Fibroblast of skin of scalp (primary cell): ENCODE results near the gene USP19. TPM values are rescaled to one million over a fixed set of nuclear protein-coding genes. Genes with fewer than 3 reads are reported as not detected.
A peak's percentile ranks its signal among the peaks of the same experiment; 100 is the strongest.

Source experiments
- DNase-seq: peaks from one replicate; pipeline ENCODE4 v3.0.0-alpha.2; 2013
- polyA plus RNA-seq, 2 experiments: library from polyadenylated mRNA; unstranded; fragments of 120-200 nt; gene quantifications; one replicate each; pipeline ENCODE4 v1.2.1, GENCODE V29; 2013; ENCODE audit not compliant: insufficient read length in 2 of 2

The USP19 gene
- 24.0 TPM for polyA plus RNA-seq (2013, experiment 1 of 2; ENCODE audit: insufficient read length)
- polyA plus RNA-seq (2013, experiment 2 of 2; ENCODE audit: insufficient read length) = 25.3 TPM

- DNase-seq = peak; percentile 93
These were observed at the start of gene USP19 for GRCh38 chr3:49120438-49121131. Gene USP19 (minus strand): TSS chr3:49120823. CDS start chr3:49119145, 1,678 bp downstream.

GRCh38 chr3:49166752-49167556 is 46.3 kb upstream of the USP19 start:
- no peak for DNase-seq

- peak; percentile 80 for DNase-seq
These were observed 45.4 kb upstream of the USP19 start, which contains the start of gene CCDC71 for GRCh38 chr3:49165771-49166751. Gene CCDC71 (minus strand): TSS chr3:49166331. CDS start chr3:49164208, 2,123 bp downstream.

GRCh38 chr3:49164983-49165720 is 44.5 kb upstream of the USP19 start:
- DNase-seq = no peak

GRCh38 chr3:49163609-49164008 is 43.0 kb upstream of the USP19 start:
- no peak for DNase-seq

- DNase-seq = no peak
These were observed 42.3 kb upstream of the USP19 start for GRCh38 chr3:49162751-49163419.

- DNase-seq = no peak
These were observed 41.3 kb upstream of the USP19 start for GRCh38 chr3:49161808-49162530.

GRCh38 chr3:49161197-49161596 is 40.6 kb upstream of the USP19 start:
- no peak for DNase-seq

- no peak for DNase-seq
These were observed 38.2 kb upstream of the USP19 start for GRCh38 chr3:49158792-49159191.

- DNase-seq = no peak
These were observed 37.6 kb upstream of the USP19 start for GRCh38 chr3:49158103-49158709.

- no peak for DNase-seq
These were observed 36.7 kb upstream of the USP19 start for GRCh38 chr3:49157289-49157688.

GRCh38 chr3:49153349-49153912 is 32.8 kb upstream of the USP19 start:
- no peak for DNase-seq

- no peak for DNase-seq
These were observed 31.0 kb upstream of the USP19 start for GRCh38 chr3:49151610-49152009.

- DNase-seq = no peak
These were observed 27.5 kb upstream of the USP19 start for GRCh38 chr3:49148159-49148558.

- no peak for DNase-seq
These were observed 19.5 kb upstream of the USP19 start for GRCh38 chr3:49140080-49140479.

- no peak for DNase-seq
These were observed 14.9 kb upstream of the USP19 start for GRCh38 chr3:49135499-49135898.

GRCh38 chr3:49134471-49135265 is 14.0 kb upstream of the USP19 start:
- peak; percentile 6 for DNase-seq

- DNase-seq = peak; percentile 94
These were observed 12.8 kb upstream of the USP19 start for GRCh38 chr3:49133226-49133951.
